UCSD-AML1 (cell line): ENCODE data around the gene CDK6.

ENCODE experiments used
- DNase-seq: peaks from one replicate; lab custom pipeline; 2025; ENCODE audit not compliant: unreplicated experiment; lab: John Stamatoyannopoulos, UW

CDK6 gene

DNA sequence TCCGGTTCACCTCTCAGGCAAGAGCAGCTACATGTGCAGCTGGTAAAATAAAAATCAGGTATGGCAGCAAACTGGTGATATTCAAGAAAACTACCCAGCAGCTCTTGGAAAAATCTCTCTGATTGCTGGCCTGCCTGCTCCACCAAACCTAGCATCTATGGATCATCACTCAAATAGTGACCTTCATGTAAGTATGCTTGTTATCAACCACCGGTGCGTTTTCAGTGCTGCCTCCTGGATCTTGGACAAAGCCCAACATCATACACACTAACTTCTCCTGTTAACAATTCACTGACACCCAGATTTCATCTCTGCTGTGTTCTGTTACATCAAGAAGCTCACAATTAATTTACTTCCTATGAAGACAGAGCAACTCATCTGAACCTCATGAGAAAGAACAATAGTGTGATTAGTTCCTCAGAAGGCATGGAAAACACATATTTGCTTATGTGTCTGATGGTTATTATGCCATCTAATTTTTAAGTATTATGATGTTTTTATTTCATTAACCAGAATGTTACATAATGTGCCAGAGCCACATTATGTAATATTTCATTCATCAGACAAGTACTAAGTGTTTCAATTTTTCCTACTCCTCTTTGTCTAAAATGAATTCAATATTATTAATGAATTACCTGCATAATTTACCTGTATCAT is 8.8 kb downstream of the CDK6 start:
- no peak for DNase-seq

DNA sequence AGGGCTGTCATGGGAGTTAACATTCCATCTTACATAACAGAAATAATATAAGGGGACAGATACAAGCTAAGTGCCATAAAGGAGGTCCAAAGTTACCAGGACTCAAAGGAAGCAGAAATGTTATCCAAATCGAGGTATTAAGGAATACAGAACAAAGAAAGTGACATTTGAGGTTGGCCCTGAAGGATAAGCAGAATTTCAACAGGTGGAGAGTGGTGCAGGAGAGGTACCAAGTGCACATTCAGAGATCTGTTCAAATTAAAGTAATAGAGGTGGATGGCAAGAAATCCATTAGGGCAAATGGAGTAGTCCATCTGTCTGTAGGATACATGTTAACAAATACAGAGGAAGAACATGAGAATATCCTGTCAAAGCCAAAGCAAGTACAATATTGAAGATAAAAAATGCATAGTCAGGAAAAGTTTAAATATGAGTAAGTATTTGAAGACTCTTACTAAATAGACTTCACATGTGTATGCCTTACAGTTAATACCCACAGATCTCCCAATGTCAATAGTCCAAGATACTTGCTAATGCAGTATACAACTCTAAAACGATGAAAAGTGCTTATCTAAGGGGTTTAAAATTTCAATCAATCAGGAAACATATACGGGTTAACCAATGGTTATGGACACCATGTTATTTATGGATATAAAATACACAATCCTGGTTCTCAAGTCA is 10.0 kb downstream of the CDK6 start:
- no peak for DNase-seq

GRCh38 chr7:92824901-92825480 is 11.4 kb downstream of the CDK6 start:
- no peak for DNase-seq

- no peak for DNase-seq
These were observed 11.9 kb downstream of the CDK6 start for GRCh38 chr7:92824450-92824849.

DNA sequence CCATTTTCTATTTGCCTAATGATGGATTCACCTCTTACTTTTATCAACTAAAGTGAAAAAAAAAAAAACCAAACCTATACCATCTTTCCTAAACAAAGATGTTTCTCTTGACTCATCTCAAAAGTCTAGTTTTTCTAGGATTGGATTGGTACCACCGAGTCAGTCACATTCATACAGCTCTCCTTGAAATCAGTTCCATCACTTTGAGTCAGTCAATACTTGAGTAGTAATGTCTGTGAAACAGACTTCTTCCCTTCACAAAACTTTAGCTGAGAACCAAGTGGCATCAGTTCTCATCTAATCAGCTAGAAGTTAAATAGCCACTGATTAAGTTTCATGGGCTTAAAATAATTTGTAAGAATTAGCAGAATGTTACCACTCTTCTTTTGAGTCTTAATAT is 13.3 kb downstream of the CDK6 start:
- DNase-seq, result no peak

- no peak for DNase-seq
These were observed 16.2 kb downstream of the CDK6 start for GRCh38 chr7:92820191-92820590.

GRCh38 chr7:92817398-92817797 is 19.0 kb downstream of the CDK6 start:
- DNase-seq, result no peak

DNA sequence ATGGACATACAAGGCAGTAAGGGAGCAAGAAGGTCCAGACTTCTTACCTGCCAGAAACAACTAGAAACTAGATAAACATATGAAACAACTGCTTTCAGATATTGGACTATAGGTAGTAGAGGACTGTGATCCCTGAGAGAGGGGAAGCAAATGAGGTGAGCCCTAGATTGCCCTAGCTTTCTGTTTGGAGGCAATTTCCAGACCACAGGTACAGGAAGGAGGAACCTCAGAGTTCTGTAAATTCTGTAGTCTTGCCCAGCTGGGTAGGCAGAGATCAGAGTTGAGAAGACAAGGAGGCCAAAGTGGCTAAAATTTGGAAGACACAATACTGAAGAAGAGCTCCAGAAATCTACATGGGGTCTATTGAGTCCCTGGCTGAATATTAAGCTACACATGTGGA is 21.0 kb downstream of the CDK6 start:
- DNase-seq, result no peak

DNA sequence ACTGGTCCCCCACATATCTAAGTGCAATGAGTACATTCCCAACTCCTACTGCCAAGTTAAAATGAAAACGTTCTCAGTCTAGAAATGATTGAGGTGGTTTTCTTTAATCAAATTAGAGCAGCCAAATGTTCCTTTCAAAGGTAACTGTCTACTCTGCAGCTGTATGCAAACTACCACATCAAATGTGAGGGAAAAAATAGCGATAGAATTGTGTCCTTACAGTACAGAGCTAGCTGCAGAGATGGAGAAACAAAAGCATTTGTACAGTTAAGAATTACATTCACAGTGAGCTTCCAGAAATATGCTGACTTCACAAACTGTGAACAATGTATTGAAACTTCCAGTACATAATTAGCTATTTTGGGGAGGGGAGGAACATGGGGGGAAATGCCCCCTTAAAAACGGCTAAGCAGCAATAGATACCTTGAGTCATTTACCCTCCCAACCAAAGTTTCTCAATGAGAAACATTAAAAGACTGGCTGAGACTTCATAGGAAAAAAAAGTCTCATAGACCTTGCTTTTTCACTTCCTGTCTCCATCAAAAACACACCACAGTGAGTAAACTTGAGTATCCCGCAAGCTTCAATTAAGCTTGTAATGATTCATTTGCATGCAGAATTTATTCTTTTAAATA is 22.9 kb downstream of the CDK6 start:
- DNase-seq, result no peak

GRCh38 chr7:92811158-92811557 is 25.2 kb downstream of the CDK6 start:
- no peak for DNase-seq

GRCh38 chr7:92809760-92810573 is 26.4 kb downstream of the CDK6 start:
- DNase-seq, result peak; percentile 16

DNA sequence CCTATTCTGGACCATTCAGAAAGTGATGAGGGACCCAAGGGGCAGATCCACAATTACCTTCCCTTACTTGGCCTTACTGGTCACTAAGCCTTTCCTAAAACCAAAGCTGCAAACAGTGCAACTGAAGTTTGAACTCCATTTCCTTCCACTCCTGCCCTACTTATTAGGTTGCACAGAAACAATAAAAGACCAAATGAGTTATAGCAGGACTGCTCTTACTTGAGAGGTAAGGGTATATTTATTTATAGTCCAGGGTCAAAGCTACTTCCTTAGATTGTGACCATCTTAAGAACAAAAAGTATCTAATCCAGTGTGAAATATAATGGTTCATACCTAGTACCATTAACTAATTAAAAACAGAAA is 27.0 kb downstream of the CDK6 start:
- no peak for DNase-seq

DNA sequence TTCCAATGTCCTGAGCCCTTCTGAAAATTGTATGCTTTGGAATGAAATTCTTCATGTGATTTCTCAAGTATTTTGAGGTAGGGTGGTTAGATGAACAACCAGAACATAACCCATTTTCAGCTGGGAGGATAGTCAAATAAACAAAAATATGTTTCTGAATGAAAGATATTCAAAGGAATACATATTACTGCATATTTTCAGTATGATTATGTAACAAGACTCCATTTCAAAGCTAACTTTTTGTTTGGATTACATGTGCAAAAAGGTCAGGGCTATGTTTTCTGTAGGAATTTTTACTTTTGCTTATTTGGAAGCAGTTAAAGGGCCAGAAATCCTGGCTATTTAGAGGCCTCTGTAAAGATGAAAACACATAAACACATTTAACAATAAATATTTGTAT is 27.7 kb downstream of the CDK6 start:
- DNase-seq, result no peak

GRCh38 chr7:92808006-92808405 is 28.4 kb downstream of the CDK6 start:
- no peak for DNase-seq

GRCh38 chr7:92806496-92806895 is 29.9 kb downstream of the CDK6 start:
- no peak for DNase-seq

GRCh38 chr7:92802406-92802805 is 34.0 kb downstream of the CDK6 start:
- no peak for DNase-seq

DNA sequence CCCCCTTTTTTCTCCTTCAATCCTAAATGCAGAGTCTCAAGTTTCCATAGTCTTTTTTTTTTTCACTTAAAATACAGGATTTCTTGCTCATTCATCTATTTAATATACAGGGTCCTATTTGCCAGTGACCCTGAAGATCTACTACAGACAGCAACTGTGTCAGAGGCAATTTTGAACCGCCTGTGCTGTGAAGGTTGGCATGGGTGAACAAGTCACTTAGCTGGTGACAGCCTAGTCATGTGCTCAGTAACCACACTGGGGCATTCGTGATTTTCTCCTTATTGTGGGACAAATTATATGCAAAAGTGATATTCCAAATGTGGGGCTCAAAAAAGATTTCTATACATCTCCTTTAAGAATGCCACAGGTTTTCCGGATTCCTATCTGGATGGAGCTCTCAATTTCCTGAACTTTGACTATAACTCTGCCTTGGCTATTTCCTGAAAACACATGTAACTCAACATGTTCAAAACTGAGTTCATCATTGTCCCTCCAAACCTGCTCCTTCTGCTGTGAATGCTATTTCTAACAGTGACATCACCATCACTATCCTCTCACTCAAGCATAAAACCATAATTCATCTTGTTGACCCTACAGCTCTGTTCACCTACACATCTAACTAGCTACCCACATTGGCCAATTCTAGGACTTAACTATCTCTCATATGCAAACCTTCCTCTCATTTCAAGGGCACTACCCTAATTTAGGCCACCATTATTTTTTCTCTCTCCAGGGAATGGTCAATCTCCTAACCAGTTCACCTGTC is 36.7 kb downstream of the CDK6 start:
- DNase-seq, result no peak

GRCh38 chr7:92798517-92799249 is 37.7 kb downstream of the CDK6 start:
- no peak for DNase-seq

- no peak for DNase-seq
These were observed 38.7 kb downstream of the CDK6 start for GRCh38 chr7:92797693-92798092.

DNA sequence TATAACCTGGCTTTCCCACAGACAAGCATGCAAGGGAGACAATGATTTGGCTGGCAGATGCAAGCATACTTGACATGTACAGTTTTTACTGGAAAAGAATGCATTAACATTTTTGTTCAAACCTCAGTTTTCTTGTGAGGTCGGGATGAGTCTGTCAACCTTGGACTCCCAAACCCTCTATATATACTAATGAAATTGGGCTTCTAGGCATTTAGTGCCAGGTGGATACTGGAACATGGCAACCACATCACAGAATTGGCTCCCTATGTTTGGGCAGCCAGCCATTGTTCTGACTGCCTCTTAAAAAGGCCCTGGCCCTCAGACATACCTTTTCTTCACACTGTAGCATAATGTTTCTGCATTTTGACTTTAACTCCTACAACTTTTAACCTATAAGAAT is 39.1 kb downstream of the CDK6 start:
- no peak for DNase-seq
